DMS53 (cell line): ENCODE measurements around the gene ZBTB4.
"Not testable (repeated sequence)": the region's sequence is repeated elsewhere in the genome, so short reads cannot be mapped to it uniquely, and the experiment has no call there.

Experiments used
- DNase-seq: peaks from one replicate; lab custom pipeline; 2025; lab: John Stamatoyannopoulos, UW

Gene ZBTB4

DNA sequence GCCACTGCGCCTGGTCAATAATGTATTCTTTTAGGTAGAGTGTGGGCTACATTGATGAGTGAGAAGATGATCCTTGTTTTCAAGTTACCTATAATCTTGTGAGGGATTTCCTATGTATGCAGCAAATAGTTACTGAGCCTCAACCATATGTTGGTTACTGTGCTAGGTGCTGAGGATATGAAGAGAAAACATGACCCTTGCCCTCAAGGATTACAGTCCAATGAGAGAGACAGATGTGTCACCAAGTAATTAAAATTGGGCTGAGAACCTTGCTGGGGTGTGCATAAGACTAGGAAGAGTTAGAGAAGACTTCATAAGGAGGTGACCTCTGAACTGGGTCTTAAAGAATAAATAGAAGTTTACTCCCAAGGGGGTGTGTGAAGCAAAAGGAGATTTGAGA is 12.2 kb upstream of the ZBTB4 start:
- no peak for DNase-seq

DNA sequence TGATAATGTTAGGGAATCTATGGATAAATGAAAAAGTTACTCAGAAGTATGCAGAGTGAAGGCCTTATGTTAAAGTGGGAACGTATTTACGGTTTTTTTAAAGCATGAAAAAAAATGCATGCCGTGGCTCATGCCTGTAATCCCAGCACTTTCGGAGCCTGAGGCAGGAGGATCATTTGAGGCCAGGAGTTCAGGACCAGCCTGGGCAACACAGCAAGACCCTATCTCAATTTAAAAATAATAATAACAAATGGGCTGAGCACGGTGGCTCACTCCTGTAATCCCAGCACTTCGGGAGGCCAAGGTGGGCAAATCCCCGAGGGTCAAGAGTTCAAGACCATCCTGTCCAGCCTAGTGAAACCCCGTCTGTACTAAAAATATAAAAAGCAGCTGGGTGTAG is 10.7 kb upstream of the ZBTB4 start:
- DNase-seq, result no peak

- no peak for DNase-seq
Measured at GRCh38 chr17:7486181-7486580, 6.8 kb upstream of the ZBTB4 start.

DNA sequence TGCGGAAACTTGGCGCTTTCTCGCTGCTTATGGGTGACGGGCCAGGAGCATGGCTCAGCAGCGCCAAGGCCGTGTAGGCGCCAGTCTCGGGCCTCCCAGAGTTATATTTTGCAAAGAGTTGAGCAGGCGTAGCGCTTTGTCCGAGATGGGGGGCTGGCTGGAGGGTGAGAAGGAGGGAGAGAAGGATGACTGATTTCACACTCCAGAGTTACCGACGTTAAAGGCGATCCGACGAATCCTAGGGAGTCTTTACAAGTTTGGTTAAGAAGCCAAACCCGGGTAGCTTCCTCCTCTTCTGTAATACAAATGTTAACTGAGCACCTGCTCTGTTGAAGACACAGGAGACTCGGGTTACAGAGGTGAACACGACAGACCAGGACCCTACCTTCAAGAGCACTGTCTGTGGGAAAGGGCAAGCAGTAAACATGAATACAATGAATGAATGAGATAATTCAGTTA is 5.5 kb upstream of the ZBTB4 start:
- DNase-seq, result peak; percentile 77

GRCh38 chr17:7484067-7484918 is 4.9 kb upstream of the ZBTB4 start, which contains the start of gene POLR2A:
POLR2A (plus strand) TSS chr17:7484366.
- DNase-seq, result peak; percentile 99

- peak; percentile 98 for DNase-seq
Measured at GRCh38 chr17:7483255-7484066, 4.0 kb upstream of the ZBTB4 start.

GRCh38 chr17:7482742-7483088 is 3.3 kb upstream of the ZBTB4 start:
- not testable (repeated sequence) for DNase-seq

GRCh38 chr17:7481842-7482741 is 2.7 kb upstream of the ZBTB4 start:
- not testable (repeated sequence) for DNase-seq

- DNase-seq, result not testable (repeated sequence)
Measured at GRCh38 chr17:7481275-7481674, 1.8 kb upstream of the ZBTB4 start, which contains the start of gene SLC35G6. SLC35G6 (plus strand) TSS chr17:7481446; CDS start chr17:7481517, 71 bp downstream.

DNA sequence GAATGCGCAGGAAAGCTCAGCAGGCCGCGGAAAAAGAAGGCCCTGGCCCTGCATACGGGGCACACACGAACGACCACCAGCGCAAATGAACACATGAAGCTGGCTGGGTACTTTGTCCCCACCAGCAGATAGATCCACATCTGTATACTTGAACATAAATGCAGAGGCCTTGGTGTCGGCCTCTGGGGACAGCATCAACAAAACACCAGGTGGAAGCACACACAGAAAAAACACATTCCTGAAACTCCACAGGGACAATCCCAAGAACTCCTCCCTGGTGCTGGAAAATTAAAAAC is 606 bp upstream of the ZBTB4 start:
- peak; percentile 62 for DNase-seq

DNA sequence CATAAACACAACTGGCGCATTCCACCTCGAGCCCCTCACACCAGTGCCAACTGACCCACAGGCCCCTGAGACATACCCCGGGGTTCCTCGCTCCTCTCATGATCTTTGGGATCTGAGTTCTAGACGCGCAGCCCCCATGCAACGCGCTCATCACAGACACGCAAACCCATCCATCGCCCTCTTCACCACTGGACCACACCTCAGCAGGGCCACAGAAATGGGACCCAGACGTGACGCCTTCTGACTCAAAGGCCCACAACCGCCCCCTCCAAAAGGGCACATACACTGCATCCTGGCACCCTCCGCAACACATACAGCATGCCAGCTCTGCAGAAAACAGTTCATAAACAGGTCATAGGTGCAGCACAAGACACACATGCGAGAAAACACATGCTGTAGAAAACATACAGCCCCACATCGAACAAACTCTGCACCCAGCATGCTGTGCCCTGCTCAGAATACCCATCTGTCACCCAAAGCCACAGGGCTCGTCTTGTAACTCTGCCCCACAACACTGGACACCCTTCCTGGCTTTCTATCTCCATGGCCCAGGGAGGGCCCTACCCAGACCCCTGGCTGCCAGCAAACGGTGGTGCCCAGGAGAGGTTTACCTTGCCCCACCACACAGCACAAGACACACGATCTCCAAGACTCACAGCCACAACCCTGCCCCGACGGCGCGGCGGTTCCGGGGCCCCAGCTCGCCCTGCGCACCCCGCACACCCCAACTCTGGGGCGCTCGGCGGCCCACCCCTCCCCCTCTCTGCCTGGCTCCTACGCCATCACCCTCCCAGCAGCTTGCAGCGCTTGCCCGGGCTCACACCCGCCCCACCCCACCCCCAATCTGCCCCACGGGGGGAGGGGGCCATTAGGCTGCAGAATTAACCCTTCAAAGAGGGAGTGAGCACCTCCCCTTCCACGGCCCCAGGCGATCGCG is 887 bp downstream of the ZBTB4 start:
- DNase-seq, result peak; percentile 58

DNA sequence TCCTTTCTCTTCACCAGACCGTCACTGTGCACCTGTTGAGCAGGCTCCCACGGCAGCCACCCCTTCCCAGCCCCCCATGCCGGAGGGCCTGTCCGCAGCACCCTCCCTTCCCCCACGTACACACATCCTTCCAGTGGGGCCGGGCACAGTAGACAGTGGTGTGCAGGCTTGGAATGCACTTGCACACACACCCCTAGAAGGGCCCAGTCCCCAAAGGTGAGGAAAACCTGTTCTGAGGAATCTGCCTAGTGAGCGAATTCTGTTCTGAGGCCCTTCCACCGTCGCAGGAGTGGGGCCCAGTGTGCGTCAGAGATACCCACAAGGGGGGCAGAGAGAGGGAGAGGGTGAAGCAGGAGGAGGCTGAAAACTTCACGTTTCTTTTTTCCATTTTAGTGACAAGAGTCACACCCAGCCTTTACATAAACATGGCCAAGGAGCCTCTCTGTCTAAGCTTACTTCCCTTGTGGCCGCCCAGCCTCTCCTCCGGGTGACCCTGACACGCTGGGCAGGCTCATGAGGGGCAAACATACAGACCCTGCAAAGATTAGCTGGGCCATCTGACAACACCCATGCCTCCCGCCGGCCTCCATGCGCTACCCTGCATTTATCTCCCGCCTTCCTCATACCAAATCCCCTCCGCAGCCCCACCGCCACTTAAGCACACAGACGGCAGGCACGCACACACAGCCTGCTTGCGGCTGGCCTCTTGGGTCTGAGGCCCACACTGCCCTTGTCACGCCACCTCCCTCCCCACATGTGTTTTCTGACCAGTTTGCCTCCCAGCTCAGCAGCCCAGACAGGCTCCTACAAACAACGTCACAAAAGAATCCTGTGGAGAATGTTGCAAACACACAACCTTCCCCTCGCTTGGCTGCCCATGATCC is 1.8 kb downstream of the ZBTB4 start:
- no peak for DNase-seq

GRCh38 chr17:7476951-7477350 is 2.5 kb downstream of the ZBTB4 start:
- no peak for DNase-seq

DNA sequence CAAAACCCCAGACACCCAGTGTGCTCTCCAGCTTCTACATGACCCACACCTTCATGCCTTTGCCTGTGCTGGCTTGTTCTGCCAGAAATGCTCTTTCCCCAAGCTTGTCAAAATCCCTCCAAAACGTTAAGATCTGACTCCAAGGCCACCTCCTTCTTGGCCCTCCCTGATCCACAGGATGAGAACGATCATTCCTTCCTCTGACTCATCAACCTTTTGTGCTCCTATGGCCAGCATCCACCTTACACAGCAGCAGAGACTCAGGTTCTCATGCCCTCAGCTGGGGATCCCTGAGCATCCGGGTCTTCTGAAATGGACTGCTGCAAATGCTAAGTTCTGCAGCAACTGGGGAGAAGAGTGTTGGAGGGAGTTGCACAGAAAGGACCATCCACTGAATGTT is 2.9 kb downstream of the ZBTB4 start:
- DNase-seq, result peak; percentile 30

- no peak for DNase-seq
Measured at GRCh38 chr17:7475764-7476422, 3.5 kb downstream of the ZBTB4 start.

DNA sequence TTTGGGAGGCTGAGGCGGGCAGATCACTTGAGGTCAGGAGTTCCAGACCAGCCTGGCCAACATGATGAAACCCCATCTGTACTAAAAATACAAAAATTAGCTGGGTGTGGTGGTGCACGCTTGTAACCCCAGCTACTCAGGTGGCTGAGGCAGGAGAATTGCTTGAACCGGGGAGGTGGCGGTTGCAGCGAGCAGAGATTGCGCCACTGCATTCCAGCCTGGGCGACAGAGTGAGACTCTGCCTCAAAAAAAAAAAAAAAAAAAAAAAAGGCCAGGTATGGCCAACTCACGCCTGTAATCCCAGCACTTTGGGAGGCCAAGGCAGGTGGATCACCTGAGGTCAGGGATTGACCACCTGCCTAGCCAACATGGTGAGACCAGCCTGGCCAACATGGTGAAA is 4.7 kb downstream of the ZBTB4 start:
- DNase-seq, result not testable (repeated sequence)

GRCh38 chr17:7471729-7472128 is 7.7 kb downstream of the ZBTB4 start:
- DNase-seq, result no peak

DNA sequence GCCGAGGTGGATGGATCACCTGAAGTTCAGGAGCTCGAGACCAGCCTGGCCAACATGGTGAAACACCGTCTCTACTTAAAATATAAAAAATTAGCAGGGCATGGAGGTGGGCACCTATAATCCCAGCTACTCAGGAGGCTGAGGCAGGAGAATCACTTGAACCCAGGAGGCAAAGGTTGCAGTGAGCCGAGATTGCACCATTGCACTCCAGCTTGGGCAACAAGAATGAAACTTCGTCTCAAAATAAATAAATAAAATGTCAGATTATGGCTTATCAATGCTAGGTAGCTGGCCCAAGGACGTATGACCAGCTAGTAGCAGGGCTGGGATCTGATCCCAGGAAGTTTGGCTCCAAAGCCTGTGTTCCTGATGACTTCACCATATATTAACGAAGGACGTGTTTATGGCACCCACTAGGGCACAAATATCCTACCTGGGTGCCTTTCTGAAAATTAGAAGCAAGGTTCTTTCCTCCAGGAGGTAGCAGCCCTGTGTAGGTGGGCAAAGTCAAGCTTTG is 8.9 kb downstream of the ZBTB4 start:
- not testable (repeated sequence) for DNase-seq

GRCh38 chr17:7469843-7470242 is 9.6 kb downstream of the ZBTB4 start:
- DNase-seq, result not testable (repeated sequence)
